HepG2 (cell line): ENCODE measurements around the gene YAP1. TPM values are rescaled to one million over a fixed set of nuclear protein-coding genes. Genes with fewer than 3 reads are reported as not detected.

Source experiments
- ARNT2 ChIP-seq: sonication (generic); formaldehyde crosslinking; IDR thresholded peaks from 2 replicates; pipeline ENCODE4 v1.8.0; 2022; ENCODE audit warnings: mild to moderate bottlenecking, low read depth, missing genetic modification reagents, moderate library complexity
- ESRRA ChIP-seq: sonication (generic); formaldehyde crosslinking; IDR thresholded peaks from 2 replicates; pipeline ENCODE4 v1.5.1; 2020; ENCODE audit warnings: mild to moderate bottlenecking, low read depth, missing genetic modification reagents
- GABPB1 ChIP-seq: IDR thresholded peaks from 2 replicates; pipeline ENCODE4 v1.6.1; 2016; ENCODE audit warnings: mild to moderate bottlenecking, missing genetic modification reagents, moderate library complexity, missing compliant biosample characterization
- HNF4G ChIP-seq, 2 experiments: sonication (generic) in 1 of 2; formaldehyde crosslinking in 1 of 2; IDR thresholded peaks; 2 replicates each; pipeline versions ENCODE4 v1.4.0 to v1.6.1; 2011 to 2020; ENCODE audit warnings: borderline replicate concordance in 2 of 2, low read depth in 2 of 2, mild to moderate bottlenecking in 2 of 2, low read length in 1 of 2, missing genetic modification reagents in 1 of 2, moderate library complexity in 1 of 2
- KDM1A ChIP-seq: IDR thresholded peaks from 2 replicates; pipeline ENCODE4 v1.6.1; 2016; ENCODE audit warnings: missing compliant biosample characterization
- KMT2A ChIP-seq: sonication (generic); formaldehyde crosslinking; IDR thresholded peaks from 2 replicates; pipeline ENCODE4 v1.4.0; 2020; ENCODE audit warnings: missing genetic modification reagents
- MYNN ChIP-seq: sonication (generic); formaldehyde crosslinking; IDR thresholded peaks from 2 replicates; pipeline ENCODE4 v1.4.0; 2020; ENCODE audit warnings: mild to moderate bottlenecking, low read depth, missing genetic modification reagents
- SALL2 ChIP-seq: sonication (generic); formaldehyde crosslinking; IDR thresholded peaks from 2 replicates; pipeline ENCODE4 v1.8.1; 2023; ENCODE audit warnings: mild to moderate bottlenecking, missing genetic modification reagents, inconsistent platforms
- SYNCRIP ChIP-seq: fragments of 200-400 bp; formaldehyde crosslinking; IDR thresholded peaks from 2 replicates; pipeline ENCODE4 v1.6.1; 2018; ENCODE audit warnings: mild to moderate bottlenecking, low read depth, low read length; ENCODE audit not compliant: insufficient read depth
- U2AF1 ChIP-seq: fragments of 200-400 bp; formaldehyde crosslinking; optimal IDR thresholded peaks from 2 replicates; pipeline ENCODE3; 2017; ENCODE audit warnings: mild to moderate bottlenecking, low read depth, low read length
- ZNF713 ChIP-seq: sonication (generic); formaldehyde crosslinking; IDR thresholded peaks from 2 replicates; pipeline ENCODE4 v1.4.0; 2020; ENCODE audit warnings: mild to moderate bottlenecking, missing genetic modification reagents
- polyA plus RNA-seq, 8 experiments: library from polyadenylated mRNA; depleted of rRNA in 3 of 8; stranded (reverse) in 7 of 8; unstranded in 1 of 8; fragments of >200 nt; fragmentation: Illumina TruSeq in 4 of 8; extraction: Trizol in 4 of 8; gene quantifications; 2 replicates each; pipeline versions ENCODE4 v1.2.1 to v1.2.3, GENCODE V29; 2011 to 2016; ENCODE audit warnings: low read depth in 4 of 8, missing spikeins in 1 of 8, mixed read lengths in 1 of 8; ENCODE audit not compliant: insufficient read depth in 1 of 8
- total RNA-seq, 5 experiments: library from RNA; depleted of rRNA; stranded (reverse); fragments of >200 nt; fragmentation: Illumina TruSeq; extraction: Trizol; gene quantifications; 2 replicates each; pipeline ENCODE4 v1.2.3, GENCODE V29; 2016; ENCODE audit warnings: low read depth in 1 of 5
- TF ChIP-seq, protein P1 (sequence below): sonication (generic); formaldehyde crosslinking; IDR thresholded peaks from 2 replicates; pipeline ENCODE4 v1.4.0; 2020; ENCODE audit warnings: missing genetic modification reagents, borderline replicate concordance
- TF ChIP-seq, protein P2 (sequence below): sonication (generic); formaldehyde crosslinking; IDR thresholded peaks from 2 replicates; pipeline ENCODE4 v1.4.0; 2020; ENCODE audit warnings: mild to moderate bottlenecking, missing genetic modification reagents
- TF ChIP-seq, protein P3 (sequence below): sonication (generic); formaldehyde crosslinking; IDR thresholded peaks from 2 replicates; pipeline ENCODE4 v1.4.0; 2020; ENCODE audit warnings: mild to moderate bottlenecking, missing genetic modification reagents

Gene YAP1
- total and polyA plus RNA-seq, 2 of the 13 experiments (the other 11 are each of a cell fraction or from before 2014, with no cell fraction given) = 59.5 to 91.0 TPM

DNA sequence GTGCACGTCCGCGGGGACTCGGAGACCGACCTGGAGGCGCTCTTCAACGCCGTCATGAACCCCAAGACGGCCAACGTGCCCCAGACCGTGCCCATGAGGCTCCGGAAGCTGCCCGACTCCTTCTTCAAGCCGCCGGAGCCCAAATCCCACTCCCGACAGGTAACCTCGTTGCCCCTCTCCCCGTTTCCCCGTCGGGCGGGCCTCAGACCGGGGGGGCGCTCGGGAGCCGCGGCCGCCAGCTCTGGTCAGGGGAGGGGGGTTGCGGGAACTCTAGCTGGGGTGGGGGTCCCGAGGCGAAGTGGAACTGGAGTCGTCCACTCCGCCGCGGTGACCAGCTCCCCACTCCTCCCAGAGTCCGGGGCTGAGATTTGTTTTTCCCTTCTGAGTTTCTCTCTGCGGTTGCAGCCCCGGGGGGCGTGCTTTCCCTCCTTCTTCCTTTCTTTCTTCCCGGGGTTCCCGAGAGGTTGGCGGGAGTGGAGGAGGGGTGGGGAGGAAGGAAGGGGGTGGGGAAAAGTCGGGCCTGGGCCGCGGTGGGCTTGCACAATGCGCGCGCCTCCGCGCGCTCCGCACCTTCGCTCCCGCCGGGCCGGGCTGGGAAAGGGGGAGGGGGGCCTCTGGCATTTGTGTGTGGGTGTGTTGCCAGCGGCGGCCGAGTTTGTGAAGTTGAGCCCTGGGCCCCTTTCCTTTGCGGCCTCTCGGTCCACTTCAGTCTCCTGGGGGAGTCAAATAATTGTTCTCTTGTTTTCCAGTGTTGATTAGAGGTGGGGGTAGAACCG is 952 bp downstream of the YAP1 start (continued):
- TF ChIP-seq, protein P1, sequence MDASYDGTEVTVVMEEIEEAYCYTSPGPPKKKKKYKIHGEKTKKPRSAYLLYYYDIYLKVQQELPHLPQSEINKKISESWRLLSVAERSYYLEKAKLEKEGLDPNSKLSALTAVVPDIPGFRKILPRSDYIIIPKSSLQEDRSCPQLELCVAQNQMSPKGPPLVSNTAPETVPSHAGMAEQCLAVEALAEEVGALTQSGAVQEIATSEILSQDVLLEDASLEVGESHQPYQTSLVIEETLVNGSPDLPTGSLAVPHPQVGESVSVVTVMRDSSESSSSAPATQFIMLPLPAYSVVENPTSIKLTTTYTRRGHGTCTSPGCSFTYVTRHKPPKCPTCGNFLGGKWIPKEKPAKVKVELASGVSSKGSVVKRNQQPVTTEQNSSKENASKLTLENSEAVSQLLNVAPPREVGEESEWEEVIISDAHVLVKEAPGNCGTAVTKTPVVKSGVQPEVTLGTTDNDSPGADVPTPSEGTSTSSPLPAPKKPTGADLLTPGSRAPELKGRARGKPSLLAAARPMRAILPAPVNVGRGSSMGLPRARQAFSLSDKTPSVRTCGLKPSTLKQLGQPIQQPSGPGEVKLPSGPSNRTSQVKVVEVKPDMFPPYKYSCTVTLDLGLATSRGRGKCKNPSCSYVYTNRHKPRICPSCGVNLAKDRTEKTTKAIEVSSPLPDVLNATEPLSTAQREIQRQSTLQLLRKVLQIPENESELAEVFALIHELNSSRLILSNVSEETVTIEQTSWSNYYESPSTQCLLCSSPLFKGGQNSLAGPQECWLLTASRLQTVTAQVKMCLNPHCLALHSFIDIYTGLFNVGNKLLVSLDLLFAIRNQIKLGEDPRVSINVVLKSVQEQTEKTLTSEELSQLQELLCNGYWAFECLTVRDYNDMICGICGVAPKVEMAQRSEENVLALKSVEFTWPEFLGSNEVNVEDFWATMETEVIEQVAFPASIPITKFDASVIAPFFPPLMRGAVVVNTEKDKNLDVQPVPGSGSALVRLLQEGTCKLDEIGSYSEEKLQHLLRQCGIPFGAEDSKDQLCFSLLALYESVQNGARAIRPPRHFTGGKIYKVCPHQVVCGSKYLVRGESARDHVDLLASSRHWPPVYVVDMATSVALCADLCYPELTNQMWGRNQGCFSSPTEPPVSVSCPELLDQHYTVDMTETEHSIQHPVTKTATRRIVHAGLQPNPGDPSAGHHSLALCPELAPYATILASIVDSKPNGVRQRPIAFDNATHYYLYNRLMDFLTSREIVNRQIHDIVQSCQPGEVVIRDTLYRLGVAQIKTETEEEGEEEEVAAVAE (CRISPR knock-in tag) = no peak
- TF ChIP-seq MYNN (CRISPR knock-in tag) = no peak
- TF ChIP-seq KDM1A = no peak
- TF ChIP-seq, protein P2, sequence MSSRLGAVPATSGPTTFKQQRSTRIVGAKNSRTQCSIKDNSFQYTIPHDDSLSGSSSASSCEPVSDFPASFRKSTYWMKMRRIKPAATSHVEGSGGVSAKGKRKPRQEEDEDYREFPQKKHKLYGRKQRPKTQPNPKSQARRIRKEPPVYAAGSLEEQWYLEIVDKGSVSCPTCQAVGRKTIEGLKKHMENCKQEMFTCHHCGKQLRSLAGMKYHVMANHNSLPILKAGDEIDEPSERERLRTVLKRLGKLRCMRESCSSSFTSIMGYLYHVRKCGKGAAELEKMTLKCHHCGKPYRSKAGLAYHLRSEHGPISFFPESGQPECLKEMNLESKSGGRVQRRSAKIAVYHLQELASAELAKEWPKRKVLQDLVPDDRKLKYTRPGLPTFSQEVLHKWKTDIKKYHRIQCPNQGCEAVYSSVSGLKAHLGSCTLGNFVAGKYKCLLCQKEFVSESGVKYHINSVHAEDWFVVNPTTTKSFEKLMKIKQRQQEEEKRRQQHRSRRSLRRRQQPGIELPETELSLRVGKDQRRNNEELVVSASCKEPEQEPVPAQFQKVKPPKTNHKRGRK (CRISPR knock-in tag) = no peak
- TF ChIP-seq U2AF1 = no peak
- peak; percentile 59 for TF ChIP-seq ARNT2
- peak; percentile 10 for TF ChIP-seq SALL2 (CRISPR knock-in tag)
- TF ChIP-seq ZNF713 (CRISPR knock-in tag) = no peak
- TF ChIP-seq, protein P3, sequence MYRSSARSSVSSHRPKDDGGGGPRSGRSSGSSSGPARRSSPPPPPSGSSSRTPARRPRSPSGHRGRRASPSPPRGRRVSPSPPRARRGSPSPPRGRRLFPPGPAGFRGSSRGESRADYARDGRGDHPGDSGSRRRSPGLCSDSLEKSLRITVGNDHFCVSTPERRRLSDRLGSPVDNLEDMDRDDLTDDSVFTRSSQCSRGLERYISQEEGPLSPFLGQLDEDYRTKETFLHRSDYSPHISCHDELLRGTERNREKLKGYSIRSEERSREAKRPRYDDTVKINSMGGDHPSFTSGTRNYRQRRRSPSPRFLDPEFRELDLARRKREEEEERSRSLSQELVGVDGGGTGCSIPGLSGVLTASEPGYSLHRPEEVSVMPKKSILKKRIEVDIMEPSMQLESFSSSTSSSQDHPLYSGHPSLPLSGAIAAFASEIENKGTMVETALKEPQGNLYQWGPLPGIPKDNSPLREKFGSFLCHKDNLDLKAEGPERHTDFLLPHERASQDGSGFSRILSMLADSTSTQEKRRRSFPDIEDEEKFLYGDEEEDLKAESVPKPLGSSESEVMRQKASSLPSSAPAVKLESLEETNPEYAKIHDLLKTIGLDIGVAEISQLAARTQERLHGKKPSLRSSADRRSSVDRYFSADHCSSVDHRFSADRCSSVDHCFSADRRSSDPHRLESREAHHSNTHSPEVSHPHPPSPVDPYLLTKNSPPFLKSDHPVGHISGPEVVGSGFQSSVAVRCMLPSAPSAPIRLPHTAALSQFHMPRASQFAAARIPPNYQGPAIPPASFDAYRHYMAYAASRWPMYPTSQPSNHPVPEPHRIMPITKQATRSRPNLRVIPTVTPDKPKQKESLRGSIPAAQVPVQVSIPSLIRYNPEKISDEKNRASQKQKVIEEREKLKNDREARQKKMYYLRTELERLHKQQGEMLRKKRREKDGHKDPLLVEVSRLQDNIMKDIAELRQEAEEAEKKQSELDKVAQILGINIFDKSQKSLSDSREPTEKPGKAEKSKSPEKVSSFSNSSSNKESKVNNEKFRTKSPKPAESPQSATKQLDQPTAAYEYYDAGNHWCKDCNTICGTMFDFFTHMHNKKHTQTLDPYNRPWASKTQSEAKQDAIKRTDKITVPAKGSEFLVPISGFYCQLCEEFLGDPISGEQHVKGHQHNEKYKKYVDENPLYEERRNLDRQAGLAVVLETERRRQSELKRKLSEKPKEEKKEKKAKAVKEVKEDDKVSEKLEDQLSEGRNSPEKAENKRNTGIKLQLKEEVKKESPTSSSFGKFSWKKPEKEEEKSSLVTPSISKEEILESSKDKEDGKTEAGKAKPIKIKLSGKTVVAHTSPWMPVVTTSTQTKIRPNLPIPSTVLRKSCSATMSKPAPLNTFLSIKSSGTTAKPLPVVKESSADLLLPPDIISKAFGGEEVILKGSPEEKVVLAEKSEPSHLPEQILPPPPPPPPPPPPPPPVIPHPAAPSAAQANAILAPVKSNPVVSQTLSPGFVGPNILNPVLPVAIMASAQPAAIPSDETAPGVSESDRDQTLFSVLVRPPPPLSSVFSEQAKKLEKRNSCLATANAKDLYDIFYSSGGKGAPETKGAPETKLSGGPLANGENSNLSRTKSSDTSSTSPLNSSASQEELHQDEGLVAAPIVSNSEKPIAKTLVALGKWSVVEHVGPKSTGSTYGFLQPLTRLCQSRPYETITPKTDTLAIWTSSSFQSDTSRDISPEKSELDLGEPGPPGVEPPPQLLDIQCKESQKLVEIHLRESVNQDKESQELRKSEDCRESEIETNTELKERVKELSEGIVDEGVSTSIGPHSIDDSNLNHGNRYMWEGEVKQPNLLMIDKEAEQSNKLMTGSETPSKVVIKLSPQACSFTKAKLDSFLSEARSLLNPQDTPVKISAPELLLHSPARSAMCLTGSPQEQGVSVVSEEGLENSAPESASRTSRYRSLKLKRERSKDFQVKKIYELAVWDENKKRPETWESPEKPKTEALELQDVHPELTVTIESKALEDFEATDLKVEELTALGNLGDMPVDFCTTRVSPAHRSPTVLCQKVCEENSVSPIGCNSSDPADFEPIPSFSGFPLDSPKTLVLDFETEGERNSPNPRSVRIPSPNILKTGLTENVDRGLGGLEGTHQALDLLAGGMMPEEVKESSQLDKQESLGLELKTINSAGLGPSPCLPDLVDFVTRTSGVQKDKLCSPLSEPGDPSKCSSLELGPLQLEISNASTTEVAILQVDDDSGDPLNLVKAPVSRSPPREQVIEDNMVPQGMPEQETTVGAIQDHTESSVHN = no peak
- peak; percentile 64 for TF ChIP-seq HNF4G (IDR thresholded peaks at IDR 0.05; ENCODE audit: borderline replicate concordance, low read depth, low read length)
- TF ChIP-seq HNF4G (CRISPR knock-in tag; IDR thresholded peaks at IDR 0.05; ENCODE audit: borderline replicate concordance, low read depth) = no peak
- TF ChIP-seq KMT2A (CRISPR knock-in tag) = 0 out of 2 replicates have a peak, but pooled peaks have one; percentile 17
- no peak for TF ChIP-seq SYNCRIP
- peak; percentile 59; the same call in 1 of the 2 replicates for TF ChIP-seq GABPB1 (CRISPR knock-in tag)
- TF ChIP-seq ESRRA (CRISPR knock-in tag) = no peak
